Measurements from ENCODE around the gene MGAT4C. TPM values are rescaled to one million over a fixed set of nuclear protein-coding genes. Genes with fewer than 3 reads are reported as not detected.

The MGAT4C gene
- total and polyA plus RNA-seq, 7 donors: 0.06 to 0.16 (median 0.07) TPM; not detected in 4

DNA sequence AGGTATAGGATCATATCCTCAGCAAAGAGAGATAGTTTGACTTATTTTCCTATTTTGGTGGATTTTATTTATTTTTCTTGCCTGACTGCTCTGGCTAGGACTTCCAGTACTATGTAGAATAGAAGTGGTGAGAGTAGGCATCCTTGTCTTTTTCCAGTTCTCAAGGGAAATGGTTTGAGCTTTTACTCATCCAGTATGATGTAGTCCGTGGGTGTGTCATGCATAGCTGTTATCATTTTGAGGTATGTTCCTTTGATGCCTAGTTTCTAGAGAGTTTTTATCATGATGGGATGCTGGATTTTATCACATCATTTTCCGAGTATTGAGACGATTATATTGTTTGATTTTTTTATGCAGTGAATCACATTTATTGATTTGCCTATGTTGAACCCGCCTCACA is 97.2 kb downstream of the MGAT4C start:
- no peak for ATAC-seq
- no peaks in the 10 kb centered on the region for H3K4me1 ChIP-seq
- TF ChIP-seq, protein P1, sequence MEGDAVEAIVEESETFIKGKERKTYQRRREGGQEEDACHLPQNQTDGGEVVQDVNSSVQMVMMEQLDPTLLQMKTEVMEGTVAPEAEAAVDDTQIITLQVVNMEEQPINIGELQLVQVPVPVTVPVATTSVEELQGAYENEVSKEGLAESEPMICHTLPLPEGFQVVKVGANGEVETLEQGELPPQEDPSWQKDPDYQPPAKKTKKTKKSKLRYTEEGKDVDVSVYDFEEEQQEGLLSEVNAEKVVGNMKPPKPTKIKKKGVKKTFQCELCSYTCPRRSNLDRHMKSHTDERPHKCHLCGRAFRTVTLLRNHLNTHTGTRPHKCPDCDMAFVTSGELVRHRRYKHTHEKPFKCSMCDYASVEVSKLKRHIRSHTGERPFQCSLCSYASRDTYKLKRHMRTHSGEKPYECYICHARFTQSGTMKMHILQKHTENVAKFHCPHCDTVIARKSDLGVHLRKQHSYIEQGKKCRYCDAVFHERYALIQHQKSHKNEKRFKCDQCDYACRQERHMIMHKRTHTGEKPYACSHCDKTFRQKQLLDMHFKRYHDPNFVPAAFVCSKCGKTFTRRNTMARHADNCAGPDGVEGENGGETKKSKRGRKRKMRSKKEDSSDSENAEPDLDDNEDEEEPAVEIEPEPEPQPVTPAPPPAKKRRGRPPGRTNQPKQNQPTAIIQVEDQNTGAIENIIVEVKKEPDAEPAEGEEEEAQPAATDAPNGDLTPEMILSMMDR (IDR thresholded peaks at IDR 0.05): no peak
- no peak for DNase-seq
- no peak overlapping the region for H3K27ac ChIP-seq
- H3K27me3 ChIP-seq (ENCODE audit: insufficient read depth in 3 of 3, low read length in 2 of 3): no peaks in the 10 kb centered on the region
- H3K36me3 ChIP-seq (ENCODE audit: insufficient read depth in 1 of 2, low read depth in 1 of 2): no peaks in the 10 kb centered on the region
- H3K9me3 ChIP-seq: no peaks in the 10 kb centered on the region
- 86 to 90% (median 89%) methylated on average over 4 of the region's 4 CpGs for WGBS, 3 donors
- no peak overlapping the region for H3K4me3 ChIP-seq
- intact Hi-C loops (cut with DNase I): no loop called here

DNA sequence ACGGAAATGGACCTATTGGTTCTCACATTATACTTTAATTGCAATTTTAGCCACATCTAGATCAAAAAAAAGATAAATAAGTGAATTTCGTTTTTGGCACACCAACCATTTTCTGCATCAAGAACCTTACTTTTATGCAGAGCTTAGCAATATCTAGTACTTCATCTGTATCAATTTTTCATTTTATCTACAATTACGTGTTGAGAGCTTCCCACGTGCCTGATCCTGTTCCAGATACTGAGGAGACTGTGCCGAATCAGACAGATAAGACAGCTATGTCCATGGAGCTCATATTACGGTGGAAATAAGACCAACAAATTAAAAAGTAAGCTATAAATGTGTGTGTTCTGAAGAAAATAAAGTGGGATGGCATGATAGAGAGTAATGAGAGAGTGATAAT is 101.6 kb downstream of the MGAT4C start:
- Histone ChIP-seq H3K9me3 (no peaks in the 10 kb centered on the region), H3K36me3 (ENCODE audit: insufficient read depth in 1 of 2, low read depth in 1 of 2) (no peaks in the 10 kb centered on the region), H3K27ac (no peak overlapping the region), H3K4me1 (no peaks in the 10 kb centered on the region), H3K27me3 (ENCODE audit: insufficient read depth in 3 of 3, low read length in 2 of 3) (no peaks in the 10 kb centered on the region), H3K4me3 (no peak overlapping the region)
- ATAC-seq (no peak), DNase-seq (no peak)
- TF ChIP-seq, protein P1 (IDR thresholded peaks at IDR 0.05): no peak
- WGBS, 3 donors: 73 to 79% (median 75%) methylated on average over 6 of the region's 6 CpGs
- intact Hi-C loops (cut with DNase I): no loop called here

DNA sequence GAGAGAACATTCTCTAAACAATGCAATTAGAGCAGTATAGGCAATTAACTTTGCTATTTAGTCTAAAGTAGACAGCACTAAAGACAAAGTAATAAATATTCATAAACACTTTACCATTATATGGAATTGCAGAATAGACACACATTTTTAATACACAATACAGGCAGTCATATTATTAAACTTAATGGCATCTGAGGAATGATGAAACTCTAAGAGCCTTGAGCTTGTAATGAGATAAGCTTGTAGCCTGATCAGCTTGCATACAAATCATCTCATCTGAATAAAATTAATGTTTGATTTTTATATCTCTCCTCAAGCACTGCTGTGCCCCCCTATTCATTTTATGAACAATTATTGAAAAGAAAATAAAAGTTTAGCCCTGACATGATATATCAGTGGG is 107.6 kb downstream of the MGAT4C start:
- H3K4me1 ChIP-seq: no peaks in the 10 kb centered on the region
- TF ChIP-seq, protein P1 (IDR thresholded peaks at IDR 0.05): no peak
- H3K9me3 ChIP-seq: no peaks in the 10 kb centered on the region
- DNase-seq (no peak), ATAC-seq (no peak)
- no peaks in the 10 kb centered on the region for H3K27me3 ChIP-seq (ENCODE audit: insufficient read depth in 3 of 3, low read length in 2 of 3)
- no peak overlapping the region for H3K4me3 ChIP-seq
- intact Hi-C loops (cut with DNase I): no loop called here
- H3K27ac ChIP-seq: no peak overlapping the region
- no peaks in the 10 kb centered on the region for H3K36me3 ChIP-seq (ENCODE audit: insufficient read depth in 1 of 2, low read depth in 1 of 2)

DNA sequence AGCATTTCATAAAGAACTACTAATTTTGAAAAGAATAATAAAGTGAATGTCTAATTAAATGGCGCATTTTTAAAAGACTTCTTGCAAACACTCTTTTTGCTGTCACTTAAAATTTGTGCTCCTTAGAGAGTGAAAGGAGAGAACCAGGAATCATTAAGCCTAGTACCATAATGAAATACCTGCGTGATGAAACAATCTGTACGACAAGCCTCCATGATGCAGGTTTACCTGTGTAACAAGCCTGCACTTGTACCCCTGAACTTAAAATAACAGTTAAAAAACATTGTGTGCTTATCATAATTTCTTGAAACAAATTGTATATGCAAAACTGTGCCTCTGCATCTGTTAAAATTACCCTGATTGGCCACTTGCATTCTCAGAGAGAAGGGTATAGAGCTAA is 108.1 kb downstream of the MGAT4C start:
- ATAC-seq: no peak
- Histone ChIP-seq H3K36me3 (ENCODE audit: insufficient read depth in 1 of 2, low read depth in 1 of 2) (no peaks in the 10 kb centered on the region), H3K9me3 (no peaks in the 10 kb centered on the region), H3K27me3 (ENCODE audit: insufficient read depth in 3 of 3, low read length in 2 of 3) (no peaks in the 10 kb centered on the region), H3K27ac (no peak overlapping the region), H3K4me1 (no peaks in the 10 kb centered on the region), H3K4me3 (no peak overlapping the region)
- TF ChIP-seq, protein P1 (IDR thresholded peaks at IDR 0.05): no peak
- intact Hi-C loops (cut with DNase I): no loop called here
- DNase-seq: no peak
- 62 to 74% (median 63%) methylated on average over 3 of the region's 3 CpGs for WGBS, 3 donors

DNA sequence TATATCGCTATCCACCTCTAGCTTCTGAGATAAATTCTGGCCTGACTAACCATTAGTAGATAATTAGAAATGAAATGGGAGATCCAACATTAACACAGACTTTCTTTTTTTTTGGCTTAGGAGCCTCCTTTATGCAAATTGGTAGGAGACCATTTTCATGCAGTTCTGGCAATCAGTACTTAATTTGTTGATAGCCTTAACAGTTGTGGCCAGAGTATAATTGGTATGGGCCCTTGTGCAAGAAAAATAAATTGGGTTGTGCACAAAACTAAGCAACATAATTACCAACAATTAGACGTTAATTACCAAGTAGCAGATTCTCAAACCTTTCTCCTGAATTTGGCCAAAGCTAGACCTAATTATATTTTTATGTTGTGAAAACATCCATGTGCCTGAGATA is 111.0 kb downstream of the MGAT4C start:
- Histone ChIP-seq H3K36me3 (ENCODE audit: insufficient read depth in 1 of 2, low read depth in 1 of 2) (no peaks in the 10 kb centered on the region), H3K4me3 (no peak overlapping the region), H3K4me1 (no peaks in the 10 kb centered on the region), H3K9me3 (no peaks in the 10 kb centered on the region), H3K27ac (no peak overlapping the region), H3K27me3 (ENCODE audit: insufficient read depth in 3 of 3, low read length in 2 of 3) (no peaks in the 10 kb centered on the region)
- intact Hi-C loops (cut with DNase I): no loop called here
- DNase-seq: no peak
- 79 to 90% (median 80%) methylated on average over 2 of the region's 2 CpGs for whole genome bisulfite sequencing, 3 donors
- TF ChIP-seq, protein P1 (IDR thresholded peaks at IDR 0.05): no peak
- ATAC-seq: no peak
